ENCODE data around the gene KAZN. TPM values are rescaled to one million over a fixed set of nuclear protein-coding genes. Genes with fewer than 3 reads are reported as not detected.

The KAZN gene
- total RNA-seq, 1 experiment from 2014 or later = 7.0 TPM

GRCh38 chr1:15013767-15014166 lies 415.3 kb downstream of the KAZN start:
- in situ Hi-C loops (cut with HindIII; ENCODE audit: low pct_unique_long_range_greater_than_20kb, low sequenced_read_pairs) = no loop called here

GRCh38 chr1:15014516-15014915 lies 416.0 kb downstream of the KAZN start:
- in situ Hi-C loops (cut with HindIII; ENCODE audit: low pct_unique_long_range_greater_than_20kb, low sequenced_read_pairs) = no loop called here
- no peak for DNase-seq (ENCODE audit: low read depth)

More at GRCh38 chr1:15013767-15014166, 415.3 kb downstream of the KAZN start:
- DNase-seq (ENCODE audit: low read depth) = no peak

GRCh38 chr1:15016001-15016400 lies 417.5 kb downstream of the KAZN start:
- in situ Hi-C loops (cut with HindIII; ENCODE audit: low pct_unique_long_range_greater_than_20kb, low sequenced_read_pairs) = no loop called here
- no peak for DNase-seq (ENCODE audit: low read depth)

- in situ Hi-C loops (cut with HindIII; ENCODE audit: low pct_unique_long_range_greater_than_20kb, low sequenced_read_pairs) = no loop called here
- DNase-seq (ENCODE audit: low read depth) = no peak
Observed at GRCh38 chr1:15016526-15016925, 418.0 kb downstream of the KAZN start.

GRCh38 chr1:15017120-15017519 lies 418.6 kb downstream of the KAZN start:
- in situ Hi-C loops (cut with HindIII; ENCODE audit: low pct_unique_long_range_greater_than_20kb, low sequenced_read_pairs) = no loop called here
- no peak for DNase-seq (ENCODE audit: low read depth)

GRCh38 chr1:15018767-15019166 lies 420.3 kb downstream of the KAZN start:
- no peak for DNase-seq (ENCODE audit: low read depth)
- in situ Hi-C loops (cut with HindIII; ENCODE audit: low pct_unique_long_range_greater_than_20kb, low sequenced_read_pairs) = no loop called here

- in situ Hi-C loops (cut with HindIII; ENCODE audit: low pct_unique_long_range_greater_than_20kb, low sequenced_read_pairs) = no loop called here
- DNase-seq (ENCODE audit: low read depth) = no peak
Observed at GRCh38 chr1:15020943-15021745, 422.7 kb downstream of the KAZN start.

GRCh38 chr1:15022048-15022447 lies 423.6 kb downstream of the KAZN start:
- no peak for DNase-seq (ENCODE audit: low read depth)
- in situ Hi-C loops (cut with HindIII; ENCODE audit: low pct_unique_long_range_greater_than_20kb, low sequenced_read_pairs) = no loop called here

- no peak for DNase-seq (ENCODE audit: low read depth)
- in situ Hi-C loops (cut with HindIII; ENCODE audit: low pct_unique_long_range_greater_than_20kb, low sequenced_read_pairs) = no loop called here
Observed at GRCh38 chr1:15023205-15023604, 424.7 kb downstream of the KAZN start.

GRCh38 chr1:15023976-15024375 lies 425.5 kb downstream of the KAZN start:
- in situ Hi-C loops (cut with HindIII; ENCODE audit: low pct_unique_long_range_greater_than_20kb, low sequenced_read_pairs) = no loop called here
- DNase-seq (ENCODE audit: low read depth) = no peak

GRCh38 chr1:15026117-15026489 lies 427.6 kb downstream of the KAZN start:
- in situ Hi-C loops (cut with HindIII; ENCODE audit: low pct_unique_long_range_greater_than_20kb, low sequenced_read_pairs) = no loop called here
- DNase-seq (ENCODE audit: low read depth) = no peak

GRCh38 chr1:15027515-15027986 lies 429.1 kb downstream of the KAZN start:
- peak; percentile 86 for DNase-seq (ENCODE audit: low read depth)
- in situ Hi-C loops (cut with HindIII; ENCODE audit: low pct_unique_long_range_greater_than_20kb, low sequenced_read_pairs) = no loop called here

GRCh38 chr1:15028102-15028501 lies 429.6 kb downstream of the KAZN start:
- peak; percentile 97 for DNase-seq (ENCODE audit: low read depth)
- in situ Hi-C loops (cut with HindIII; ENCODE audit: low pct_unique_long_range_greater_than_20kb, low sequenced_read_pairs) = no loop called here

- no peak for DNase-seq (ENCODE audit: low read depth)
- in situ Hi-C loops (cut with HindIII; ENCODE audit: low pct_unique_long_range_greater_than_20kb, low sequenced_read_pairs) = no loop called here
Observed at GRCh38 chr1:15028616-15029015, 430.1 kb downstream of the KAZN start.

- in situ Hi-C loops (cut with HindIII; ENCODE audit: low pct_unique_long_range_greater_than_20kb, low sequenced_read_pairs) = no loop called here
Observed at GRCh38 chr1:15029036-15029435, 430.6 kb downstream of the KAZN start.

GRCh38 chr1:15029786-15030185 lies 431.3 kb downstream of the KAZN start:
- no peak for DNase-seq (ENCODE audit: low read depth)
- in situ Hi-C loops (cut with HindIII; ENCODE audit: low pct_unique_long_range_greater_than_20kb, low sequenced_read_pairs) = no loop called here

More at GRCh38 chr1:15029036-15029435, 430.6 kb downstream of the KAZN start:
- no peak for DNase-seq (ENCODE audit: low read depth)

GRCh38 chr1:15031251-15031933 lies 432.9 kb downstream of the KAZN start:
- no peak for DNase-seq (ENCODE audit: low read depth)
- in situ Hi-C loops (cut with HindIII; ENCODE audit: low pct_unique_long_range_greater_than_20kb, low sequenced_read_pairs) = no loop called here

- in situ Hi-C loops (cut with HindIII; ENCODE audit: low pct_unique_long_range_greater_than_20kb, low sequenced_read_pairs) = no loop called here
- DNase-seq (ENCODE audit: low read depth) = no peak
Observed at GRCh38 chr1:15033264-15033663, 434.8 kb downstream of the KAZN start.

- in situ Hi-C loops (cut with HindIII; ENCODE audit: low pct_unique_long_range_greater_than_20kb, low sequenced_read_pairs) = no loop called here
- DNase-seq (ENCODE audit: low read depth) = no peak
Observed at GRCh38 chr1:15034656-15035055, 436.2 kb downstream of the KAZN start.

GRCh38 chr1:15035236-15035635 lies 436.8 kb downstream of the KAZN start:
- in situ Hi-C loops (cut with HindIII; ENCODE audit: low pct_unique_long_range_greater_than_20kb, low sequenced_read_pairs) = no loop called here

More at GRCh38 chr1:15035236-15035635, 436.8 kb downstream of the KAZN start:
- DNase-seq (ENCODE audit: low read depth) = no peak
